A549 (cell line): ENCODE measurements around the gene SKA2. TPM values are rescaled to one million over a fixed set of nuclear protein-coding genes. Genes with fewer than 3 reads are reported as not detected.

Experiments used
- ATAC-seq, 2 experiments: fragments of 200-7000 bp in 1 of 2; fragments of >200 bp in 1 of 2; cut with Nextera tagmentation in 1 of 2; cut with Tn5 transposase in 1 of 2; 3 replicates each; pipeline versions ENCODE4 v1.8.0 to v1.9.1; 2018 to 2020; ENCODE audit warnings: mild to moderate bottlenecking in 1 of 2, moderate library complexity in 1 of 2
- CTCF ChIA-PET: fragments of 300-600 bp; sonication (Branson Sonifier 250); formaldehyde crosslinking; extraction: SDS; loops from one replicate; lab custom pipeline; 2021; ENCODE audit warnings: antibody characterized with exemption, inconsistent platforms; lab: Yijun Ruan, JAX
- POLR2A ChIA-PET: fragments of 350-600 bp; formaldehyde crosslinking; extraction: SDS; loops from one replicate; lab custom pipeline; 2021; ENCODE audit warnings: antibody characterized with exemption, inconsistent platforms; lab: Yijun Ruan, JAX
- DNase-seq, 2 experiments: peaks; one replicate each; pipeline versions ENCODE4 v3.0.0 to v3.0.0-alpha.2; 2011 to 2016; ENCODE audit warnings: low read depth in 1 of 2, low spot score in 1 of 2
- FAIRE-seq: peaks from 2 replicates; lab custom pipeline; 2011; peaks lifted over from hg19 to GRCh38; lab: Jason Lieb, UNC
- H3K27ac ChIP-seq, 2 experiments: fragments of >200 bp; sonication (Bioruptor Twin); formaldehyde crosslinking; 3 replicates each; pipeline ENCODE4 v1.5.1; 2016 to 2017
- H3K4me1 ChIP-seq: fragments of >200 bp; sonication (Bioruptor Twin); formaldehyde crosslinking; 3 replicates; pipeline ENCODE4 v1.6.1; 2016
- H3K4me2 ChIP-seq: fragments of >200 bp; sonication (Bioruptor Twin); formaldehyde crosslinking; 3 replicates; pipeline ENCODE4 v1.6.1; 2016
- H3K4me3 ChIP-seq: fragments of >200 bp; sonication (Bioruptor Twin); formaldehyde crosslinking; 3 replicates; pipeline ENCODE4 v1.5.1; 2016
- H3K9me3 ChIP-seq: fragments of >200 bp; sonication (Bioruptor Twin); formaldehyde crosslinking; 3 replicates; pipeline ENCODE4 v1.6.1; 2016
- ATOH8 ChIP-seq: fragments of 250-450 bp; sonication (Bioruptor Pico); IDR thresholded peaks from 2 replicates; pipeline ENCODE4 v1.5.0; 2020; ENCODE audit warnings: low read depth, mild to moderate bottlenecking, moderate library complexity
- BCL3 ChIP-seq: fragments of >200 bp; sonication (Bioruptor Twin); formaldehyde crosslinking; IDR thresholded peaks from 3 replicates; pipeline ENCODE4 v1.6.1; 2016
- CHD4 ChIP-seq: fragments of 200-600 bp; sonication (generic); IDR thresholded peaks from 2 replicates; pipeline ENCODE4 v1.6.1; 2016; ENCODE audit warnings: antibody characterized with exemption, mild to moderate bottlenecking, borderline replicate concordance
- CTCF ChIP-seq: fragments of >200 bp; sonication (Bioruptor Twin); formaldehyde crosslinking; IDR thresholded peaks from 3 replicates; pipeline ENCODE4 v1.5.1; 2016
- FOSB ChIP-seq: fragments of 250-450 bp; sonication (Bioruptor Pico); IDR thresholded peaks from 2 replicates; pipeline ENCODE4 v1.5.0; 2020; ENCODE audit warnings: mild to moderate bottlenecking, moderate library complexity
- HES2 ChIP-seq: fragments of >200 bp; sonication (Bioruptor Twin); formaldehyde crosslinking; IDR thresholded peaks from 2 replicates; pipeline ENCODE4 v1.6.1; 2016
- HMGXB4 ChIP-seq: fragments of 250-450 bp; sonication (Bioruptor Pico); IDR thresholded peaks from 2 replicates; pipeline ENCODE4 v1.5.0; 2021; ENCODE audit warnings: mild to moderate bottlenecking, moderate library complexity, borderline replicate concordance
- JUN ChIP-seq, 2 experiments: fragments of >200 bp; sonication (Bioruptor Twin); formaldehyde crosslinking; IDR thresholded peaks; 2 replicates in 1 of 2; 3 replicates in 1 of 2; pipeline ENCODE4 v1.6.1; 2016 to 2017
- MAFK ChIP-seq: fragments of 450-650 bp; IDR thresholded peaks from 2 replicates; pipeline ENCODE4 v1.6.1; 2014; ENCODE audit not compliant: partially characterized antibody
- MYC ChIP-seq: IDR thresholded peaks from 2 replicates; pipeline ENCODE4 v1.6.1; 2012; ENCODE audit warnings: mild to moderate bottlenecking, inconsistent platforms, low read length, improper control_type of control experiment, borderline replicate concordance
- PHF8 ChIP-seq: fragments of 200-600 bp; sonication (generic); IDR thresholded peaks from 2 replicates; pipeline ENCODE4 v1.6.1; 2016; ENCODE audit warnings: low read depth, mild to moderate bottlenecking, antibody characterized with exemption, moderate library complexity, borderline replicate concordance
- POLR2AphosphoS2 ChIP-seq: conservative IDR thresholded peaks from 2 replicates; pipeline ENCODE4 v1.6.1; 2012; ENCODE audit warnings: low read length, improper control_type of control experiment, inconsistent platforms
- RAD21 ChIP-seq, 2 experiments: fragments of >200 bp in 1 of 2; sonication (Bioruptor Twin) in 1 of 2; formaldehyde crosslinking in 1 of 2; IDR thresholded peaks in 1 of 2; conservative IDR thresholded peaks in 1 of 2; 2 replicates in 1 of 2; 3 replicates in 1 of 2; pipeline ENCODE4 v1.6.1; 2012 to 2018; ENCODE audit warnings: inconsistent platforms in 1 of 2
- REST ChIP-seq: fragments of 200-600 bp; sonication (generic); IDR thresholded peaks from 2 replicates; pipeline ENCODE4 v1.6.1; 2016; ENCODE audit warnings: antibody characterized with exemption, mild to moderate bottlenecking, moderate library complexity
- TFCP2L1 ChIP-seq: fragments of 250-450 bp; sonication (Bioruptor Pico); IDR thresholded peaks from 2 replicates; pipeline ENCODE4 v1.5.0; 2021; ENCODE audit warnings: mild to moderate bottlenecking
- TP53 ChIP-seq: fragments of 250-450 bp; sonication (Bioruptor Pico); IDR thresholded peaks from 2 replicates; pipeline ENCODE4 v1.5.0; 2021; ENCODE audit warnings: mild to moderate bottlenecking, moderate library complexity
- WGBS: methylation state at CpG from one replicate; pipeline ENCODE4 v1.1.6; 2017; ENCODE audit errors: missing lambda C conversion rate; 5-methylcytosine and 5-hydroxymethylcytosine counted together
- polyA plus RNA-seq, 4 experiments: library from polyadenylated mRNA; depleted of rRNA in 3 of 4; stranded (reverse); fragments of >200 nt; fragmentation: RNase III in 1 of 4; extraction: RNeasy Plus Mini Kit Qiagen cat#74134 plus additional on column Dnase treatment in 1 of 4; gene quantifications; 2 replicates in 3 of 4; 3 replicates in 1 of 4; pipeline ENCODE4 v1.2.3, GENCODE V29; 2011 to 2017

The SKA2 gene
- polyA plus RNA-seq, 2 of the 4 experiments (the other 2 are of a cell fraction): 59.6 to 147 TPM

- no peak overlapping the region for H3K4me3 ChIP-seq
- H3K9me3 ChIP-seq: no peaks in the 10 kb centered on the region
- H3K27ac ChIP-seq: peak overlapping the region in 1 of 2 experiments; percentile 51; a peak in 3 of 6 replicates
- FAIRE-seq (no peak), DNase-seq (no peak), ATAC-seq (no peak)
- CTCF ChIA-PET: interaction anchor here (1.2 to 1.3 kb wide), 2 partner anchors 8 to 10 kb away, joined by 5 to 7 read pairs; no protein-coding TSS in a partner anchor
- 86% methylated on average over 9 of the region's 9 CpGs for WGBS
- peaks cover 36% of the 10 kb centered on the region for H3K4me1 ChIP-seq
- POLR2A ChIA-PET: no interaction called here
- no peak for TF ChIP-seq RAD21 (conservative IDR thresholded peaks at IDR 0.05 in 1 of 2, IDR thresholded peaks at IDR 0.05 in 1 of 2)
- TF ChIP-seq CTCF: no peak
- TF ChIP-seq TFCP2L1: no peak
- no peak for TF ChIP-seq MYC
- TF ChIP-seq BCL3: no peak
- TF ChIP-seq FOSB (CRISPR knock-in tag): no peak
- TF ChIP-seq HMGXB4 (CRISPR knock-in tag): no peak
- no peak for TF ChIP-seq HES2
- no peak for TF ChIP-seq POLR2AphosphoS2
- no peak for TF ChIP-seq ATOH8 (CRISPR knock-in tag)
- no peak for TF ChIP-seq JUN (IDR thresholded peaks at IDR 0.05)
- no peak for TF ChIP-seq REST
- TF ChIP-seq TP53 (CRISPR knock-in tag): no peak
- TF ChIP-seq PHF8: no peak
- no peak for TF ChIP-seq CHD4
- no peak for TF ChIP-seq MAFK
- H3K4me2 ChIP-seq: peak overlapping the region; percentile 80
These were observed 5.4 kb upstream of the SKA2 start for GRCh38 chr17:59160157-59161025.
